ENCODE results near the gene USP46. TPM values are rescaled to one million over a fixed set of nuclear protein-coding genes. Genes with fewer than 3 reads are reported as not detected.

USP46 gene
- total RNA-seq, 1 experiment from 2014 or later = 16.5 TPM

DNA sequence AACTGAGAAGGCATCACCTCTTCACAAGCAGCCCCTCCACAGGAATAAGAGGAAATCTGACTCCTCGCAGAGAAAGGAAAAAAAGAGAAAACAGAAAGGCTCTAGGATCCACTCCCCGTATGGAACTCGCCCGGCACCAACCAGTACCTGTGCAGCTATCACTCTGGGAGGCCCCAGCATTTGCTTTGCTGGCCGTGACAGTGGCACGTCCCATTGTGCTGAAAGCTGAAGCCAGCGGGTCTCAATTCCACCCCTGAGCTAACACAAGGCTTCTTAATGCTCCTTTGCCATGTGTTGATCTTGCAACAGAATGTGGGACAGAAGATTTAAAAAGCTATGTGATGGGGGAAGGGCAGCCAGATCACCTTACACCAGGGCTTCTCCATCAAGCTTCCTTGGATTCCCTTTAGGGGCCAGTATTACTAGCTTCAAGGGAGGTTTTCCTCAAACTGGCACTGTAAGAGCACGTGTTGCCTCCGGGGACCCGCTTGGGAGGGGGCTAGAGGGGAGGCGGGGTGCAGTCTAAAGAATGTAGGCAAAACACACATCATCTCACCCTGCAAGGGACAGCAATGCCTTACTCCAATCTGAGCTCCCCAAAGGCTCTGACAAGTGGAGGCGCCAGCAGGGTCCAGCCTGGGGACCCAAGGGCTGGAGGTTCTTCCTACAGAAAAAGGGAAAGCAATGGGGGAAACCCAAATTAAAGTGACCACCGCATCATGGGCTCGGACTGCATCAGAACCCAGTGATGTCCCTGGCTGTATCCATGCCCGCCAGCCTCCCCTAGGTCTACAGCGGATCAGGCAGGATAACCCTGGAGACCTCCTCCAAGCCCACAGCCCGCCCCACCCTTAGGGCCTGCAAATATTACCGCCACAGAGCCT is 1.2 kb downstream of the USP46 start:
- peak; percentile 24 for DNase-seq (ENCODE audit: low spot score)
- no peaks in the 10 kb centered on the region for H3K36me3 ChIP-seq (ENCODE audit: insufficient read depth, low read length, poor library complexity, severe bottlenecking)
- H3K27ac ChIP-seq (ENCODE audit: low read depth, low read length, poor library complexity, severe bottlenecking) = no peak overlapping the region
- ChIA-PET CTCF (no interaction called here), POLR2A (ENCODE audit: low non-redundant PET) (no interaction called here)
- H3K27me3 ChIP-seq (replicated peaks; ENCODE audit: insufficient read depth, low read depth, low read length, poor library complexity) = no peaks in the 10 kb centered on the region
- peak overlapping the region; percentile 66 for H3K4me3 ChIP-seq (ENCODE audit: low read depth, low read length, poor library complexity, severe bottlenecking)
- TF ChIP-seq, protein P1, sequence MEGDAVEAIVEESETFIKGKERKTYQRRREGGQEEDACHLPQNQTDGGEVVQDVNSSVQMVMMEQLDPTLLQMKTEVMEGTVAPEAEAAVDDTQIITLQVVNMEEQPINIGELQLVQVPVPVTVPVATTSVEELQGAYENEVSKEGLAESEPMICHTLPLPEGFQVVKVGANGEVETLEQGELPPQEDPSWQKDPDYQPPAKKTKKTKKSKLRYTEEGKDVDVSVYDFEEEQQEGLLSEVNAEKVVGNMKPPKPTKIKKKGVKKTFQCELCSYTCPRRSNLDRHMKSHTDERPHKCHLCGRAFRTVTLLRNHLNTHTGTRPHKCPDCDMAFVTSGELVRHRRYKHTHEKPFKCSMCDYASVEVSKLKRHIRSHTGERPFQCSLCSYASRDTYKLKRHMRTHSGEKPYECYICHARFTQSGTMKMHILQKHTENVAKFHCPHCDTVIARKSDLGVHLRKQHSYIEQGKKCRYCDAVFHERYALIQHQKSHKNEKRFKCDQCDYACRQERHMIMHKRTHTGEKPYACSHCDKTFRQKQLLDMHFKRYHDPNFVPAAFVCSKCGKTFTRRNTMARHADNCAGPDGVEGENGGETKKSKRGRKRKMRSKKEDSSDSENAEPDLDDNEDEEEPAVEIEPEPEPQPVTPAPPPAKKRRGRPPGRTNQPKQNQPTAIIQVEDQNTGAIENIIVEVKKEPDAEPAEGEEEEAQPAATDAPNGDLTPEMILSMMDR (conservative IDR thresholded peaks at IDR 0.05; ENCODE audit: low read depth, low read length) = no peak
- H3K9me3 ChIP-seq (ENCODE audit: low read depth, low read length, poor library complexity, severe bottlenecking) = no peaks in the 10 kb centered on the region
- BruUV-seq (replicated peaks) = no TSS peak
- no peaks in the 10 kb centered on the region for H3K4me1 ChIP-seq (ENCODE audit: insufficient read depth, low read length, poor library complexity, severe bottlenecking)
- intact Hi-C loops (cut with micrococcal nuclease; ENCODE audit: unreplicated experiment) = no loop called here

DNA sequence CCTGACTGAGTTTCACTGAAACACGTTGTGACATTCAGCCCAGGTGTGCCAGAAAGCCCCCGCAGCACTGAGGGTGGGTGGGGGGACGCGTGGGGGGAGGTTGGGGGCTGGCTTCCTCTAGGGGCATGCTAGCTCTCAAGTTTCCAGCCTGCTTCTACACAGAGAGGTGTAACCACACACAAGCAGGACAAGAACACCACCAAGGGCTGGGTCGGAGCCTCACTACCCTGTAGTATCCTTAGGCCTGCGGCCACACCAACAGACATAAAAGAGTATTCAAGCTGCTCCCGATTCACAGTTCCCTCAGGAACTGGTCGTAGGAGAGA is 1.8 kb downstream of the USP46 start:
- ChIA-PET POLR2A (ENCODE audit: low non-redundant PET) (no interaction called here), CTCF (no interaction called here)
- Histone ChIP-seq H3K27ac (ENCODE audit: low read depth, low read length, poor library complexity, severe bottlenecking) (no peak overlapping the region), H3K9me3 (ENCODE audit: low read depth, low read length, poor library complexity, severe bottlenecking) (no peaks in the 10 kb centered on the region), H3K27me3 (replicated peaks; ENCODE audit: insufficient read depth, low read depth, low read length, poor library complexity) (no peaks in the 10 kb centered on the region), H3K4me1 (ENCODE audit: insufficient read depth, low read length, poor library complexity, severe bottlenecking) (no peaks in the 10 kb centered on the region), H3K36me3 (ENCODE audit: insufficient read depth, low read length, poor library complexity, severe bottlenecking) (no peaks in the 10 kb centered on the region), H3K4me3 (ENCODE audit: low read depth, low read length, poor library complexity, severe bottlenecking) (no peak overlapping the region)
- no TSS peak for BruUV-seq (replicated peaks)
- TF ChIP-seq, protein P1 (conservative IDR thresholded peaks at IDR 0.05; ENCODE audit: low read depth, low read length) = no peak
- TF ChIP-seq EZH2 (IDR thresholded peaks at IDR 0.05; ENCODE audit: borderline replicate concordance, low read depth, low read length, poor library complexity, severe bottlenecking) = no peak
- intact Hi-C loops (cut with micrococcal nuclease; ENCODE audit: unreplicated experiment) = no loop called here
- no peak for DNase-seq (ENCODE audit: low spot score)

DNA sequence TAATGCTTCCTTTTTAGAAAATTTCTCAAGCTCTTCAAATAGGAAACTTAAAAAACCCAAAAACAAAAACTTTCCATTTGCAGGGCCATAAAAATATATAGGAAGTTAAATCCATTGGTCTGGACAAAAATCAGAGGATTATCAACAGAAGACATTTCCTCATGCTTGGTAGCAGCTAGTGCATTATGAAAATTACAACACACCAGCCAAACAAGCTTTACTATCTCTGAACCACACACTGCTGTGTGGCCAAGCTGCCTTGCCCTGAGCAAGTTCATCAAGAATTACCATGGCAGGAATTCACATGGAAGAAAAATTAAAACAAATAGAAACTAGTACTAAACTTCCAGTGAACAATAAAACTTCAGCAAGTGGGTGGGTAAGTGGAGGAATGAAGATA is 3.6 kb downstream of the USP46 start:
- no TSS peak for BruUV-seq (replicated peaks)
- CTCF ChIA-PET = no interaction called here
- Histone ChIP-seq H3K27ac (ENCODE audit: low read depth, low read length, poor library complexity, severe bottlenecking) (no peak overlapping the region), H3K27me3 (replicated peaks; ENCODE audit: insufficient read depth, low read depth, low read length, poor library complexity) (no peaks in the 10 kb centered on the region), H3K36me3 (ENCODE audit: insufficient read depth, low read length, poor library complexity, severe bottlenecking) (no peaks in the 10 kb centered on the region), H3K4me3 (ENCODE audit: low read depth, low read length, poor library complexity, severe bottlenecking) (no peak overlapping the region), H3K4me1 (ENCODE audit: insufficient read depth, low read length, poor library complexity, severe bottlenecking) (no peaks in the 10 kb centered on the region), H3K9me3 (ENCODE audit: low read depth, low read length, poor library complexity, severe bottlenecking) (no peaks in the 10 kb centered on the region)
- TF ChIP-seq EZH2 (IDR thresholded peaks at IDR 0.05; ENCODE audit: borderline replicate concordance, low read depth, low read length, poor library complexity, severe bottlenecking) = no peak
- TF ChIP-seq, protein P1 (conservative IDR thresholded peaks at IDR 0.05; ENCODE audit: low read depth, low read length) = no peak
- POLR2A ChIA-PET (ENCODE audit: low non-redundant PET) = no interaction called here
- no peak for DNase-seq (ENCODE audit: low spot score)
- intact Hi-C loops (cut with micrococcal nuclease; ENCODE audit: unreplicated experiment) = no loop called here
